ENCODE measurements around the gene PITPNB.

DNA sequence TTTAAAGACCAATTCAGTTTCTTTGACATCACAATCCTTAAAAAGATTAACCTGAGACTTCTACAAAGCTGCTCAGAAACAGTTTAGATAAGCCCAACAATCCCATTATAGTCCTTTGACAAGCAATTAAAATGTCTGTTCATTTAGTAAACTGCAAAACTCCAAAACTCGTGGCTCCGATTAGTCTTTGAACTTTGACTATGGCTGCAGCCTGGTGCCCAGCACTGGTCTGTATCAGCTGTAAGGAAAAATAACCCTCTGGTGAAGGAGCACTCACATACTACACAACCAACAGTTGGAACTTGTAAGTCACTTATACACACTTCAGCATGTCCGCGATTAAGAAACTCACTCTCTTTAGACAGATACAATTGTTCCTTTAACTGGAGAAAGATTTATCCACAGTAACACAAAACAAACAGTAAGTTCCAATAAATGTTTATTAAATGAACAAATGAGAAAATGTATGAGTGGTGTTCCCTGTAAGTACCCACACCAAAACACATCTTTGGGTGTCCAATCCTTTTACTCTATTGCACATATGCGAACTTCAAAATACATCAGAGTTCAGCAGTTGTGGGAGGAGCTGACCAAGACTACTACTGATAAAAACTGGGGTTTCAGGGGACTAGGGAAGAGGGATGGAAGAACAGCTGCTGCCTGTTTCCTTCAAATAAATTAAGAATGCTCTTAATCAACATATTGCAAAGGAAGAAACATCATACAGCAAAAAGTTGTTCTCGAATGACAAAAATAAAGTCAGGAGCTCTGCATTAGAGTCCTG, 36.4 kb downstream of the PITPNB start:
- TF ChIP-seq, protein P1, sequence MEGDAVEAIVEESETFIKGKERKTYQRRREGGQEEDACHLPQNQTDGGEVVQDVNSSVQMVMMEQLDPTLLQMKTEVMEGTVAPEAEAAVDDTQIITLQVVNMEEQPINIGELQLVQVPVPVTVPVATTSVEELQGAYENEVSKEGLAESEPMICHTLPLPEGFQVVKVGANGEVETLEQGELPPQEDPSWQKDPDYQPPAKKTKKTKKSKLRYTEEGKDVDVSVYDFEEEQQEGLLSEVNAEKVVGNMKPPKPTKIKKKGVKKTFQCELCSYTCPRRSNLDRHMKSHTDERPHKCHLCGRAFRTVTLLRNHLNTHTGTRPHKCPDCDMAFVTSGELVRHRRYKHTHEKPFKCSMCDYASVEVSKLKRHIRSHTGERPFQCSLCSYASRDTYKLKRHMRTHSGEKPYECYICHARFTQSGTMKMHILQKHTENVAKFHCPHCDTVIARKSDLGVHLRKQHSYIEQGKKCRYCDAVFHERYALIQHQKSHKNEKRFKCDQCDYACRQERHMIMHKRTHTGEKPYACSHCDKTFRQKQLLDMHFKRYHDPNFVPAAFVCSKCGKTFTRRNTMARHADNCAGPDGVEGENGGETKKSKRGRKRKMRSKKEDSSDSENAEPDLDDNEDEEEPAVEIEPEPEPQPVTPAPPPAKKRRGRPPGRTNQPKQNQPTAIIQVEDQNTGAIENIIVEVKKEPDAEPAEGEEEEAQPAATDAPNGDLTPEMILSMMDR (IDR thresholded peaks at IDR 0.05), result no peak
- TF ChIP-seq POLR2A (IDR thresholded peaks at IDR 0.05) (no peak), EP300 (IDR thresholded peaks at IDR 0.05) (no peak)
